IMR-90 (cell line): ENCODE measurements around the gene TJAP1. TPM values are rescaled to one million over a fixed set of nuclear protein-coding genes. Genes with fewer than 3 reads are reported as not detected.

Experiments used
- ATAC-seq: fragments of 200-7000 bp; cut with Tn5 transposase; 2 replicates; pipeline ENCODE4 v1.9.1; 2020; ENCODE audit warnings: low read depth, mild to moderate bottlenecking, moderate library complexity
- BruUV-seq: library from RNA; stranded (reverse); fragments of 400-500 nt; replicated peaks from 2 replicates; lab custom pipeline; 2021; lab: Mats Ljungman, UMichigan
- CTCF ChIA-PET: fragments of 300-600 bp; formaldehyde crosslinking; extraction: SDS; loops from one replicate; lab custom pipeline; 2021; ENCODE audit warnings: antibody characterized with exemption; lab: Yijun Ruan, JAX
- POLR2A ChIA-PET: fragments of 300-600 bp; sonication (Branson Sonifier 250); formaldehyde crosslinking; loops from one replicate; lab custom pipeline; 2022; ENCODE audit warnings: antibody characterized with exemption; ENCODE audit not compliant: unreplicated experiment; lab: Charles Lee
- DNase-seq: peaks from one replicate; pipeline ENCODE4 v3.0.0; 2013
- H2AFZ ChIP-seq: replicated peaks from 2 replicates; pipeline ENCODE3; 2013; ENCODE audit warnings: low read length, mild to moderate bottlenecking; ENCODE audit not compliant: poor library complexity
- H2AK5ac ChIP-seq: 2 replicates; pipeline ENCODE4 v1.6.1; 2013; ENCODE audit warnings: low read depth, low read length, inconsistent platforms
- H2AK9ac ChIP-seq: replicated peaks from 2 replicates; pipeline ENCODE3; 2013; ENCODE audit warnings: mild to moderate bottlenecking, low read depth, low read length, moderate library complexity; ENCODE audit not compliant: poor library complexity
- H2BK120ac ChIP-seq: 2 replicates; pipeline ENCODE4 v1.6.1; 2013; ENCODE audit warnings: low read depth, low read length, inconsistent platforms
- H2BK15ac ChIP-seq: 3 replicates; pipeline ENCODE4 v1.6.1; 2013; ENCODE audit warnings: low read depth, low read length, inconsistent platforms
- H2BK20ac ChIP-seq: 2 replicates; pipeline ENCODE4 v1.6.1; 2013; ENCODE audit warnings: low read depth, mild to moderate bottlenecking, inconsistent platforms, low read length, moderate library complexity
- H2BK5ac ChIP-seq: 2 replicates; pipeline ENCODE4 v1.6.1; 2013; ENCODE audit warnings: mild to moderate bottlenecking, low read depth, low read length, inconsistent platforms; ENCODE audit not compliant: poor library complexity, severe bottlenecking
- H3K14ac ChIP-seq: replicated peaks from 2 replicates; pipeline ENCODE4 v1.6.1; 2013; ENCODE audit warnings: low read depth, low read length, inconsistent platforms
- H3K18ac ChIP-seq: 2 replicates; pipeline ENCODE4 v1.6.1; 2013; ENCODE audit warnings: low read depth, low read length, control low read depth
- H3K23ac ChIP-seq: 2 replicates; pipeline ENCODE4 v1.6.1; 2013; ENCODE audit warnings: low read depth, low read length, inconsistent platforms
- H3K27ac ChIP-seq: 2 replicates; pipeline ENCODE4 v1.5.1; 2013; ENCODE audit warnings: mild to moderate bottlenecking, control low read depth, low read length; ENCODE audit not compliant: insufficient read depth
- H3K27me3 ChIP-seq: 2 replicates; pipeline ENCODE4 v1.6.1; 2013; ENCODE audit warnings: low read length; ENCODE audit not compliant: control insufficient read depth, insufficient read depth
- H3K36me3 ChIP-seq: 2 replicates; pipeline ENCODE4 v1.6.1; 2013; ENCODE audit warnings: low read length, mixed read lengths; ENCODE audit not compliant: control insufficient read depth, insufficient read depth
- H3K4ac ChIP-seq: 2 replicates; pipeline ENCODE4 v1.6.1; 2013; ENCODE audit warnings: low read depth, low read length, inconsistent platforms
- H3K4me1 ChIP-seq: 2 replicates; pipeline ENCODE4 v1.6.1; 2013; ENCODE audit warnings: low read length, mixed read lengths; ENCODE audit not compliant: control insufficient read depth, insufficient read depth
- H3K4me2 ChIP-seq: 2 replicates; pipeline ENCODE4 v1.6.1; 2013; ENCODE audit warnings: low read depth, mild to moderate bottlenecking, control low read depth, low read length, moderate library complexity
- H3K4me3 ChIP-seq: 2 replicates; pipeline ENCODE4 v1.5.1; 2013; ENCODE audit warnings: low read depth, mild to moderate bottlenecking, control low read depth, low read length, moderate library complexity; ENCODE audit not compliant: insufficient read depth
- H3K56ac ChIP-seq: 2 replicates; pipeline ENCODE4 v1.6.1; 2013; ENCODE audit warnings: low read length, inconsistent platforms; ENCODE audit not compliant: insufficient read depth; ENCODE audit errors: extremely low read depth
- H3K79me1 ChIP-seq, 2 experiments: 2 replicates each; pipeline ENCODE4 v1.6.1; 2013; ENCODE audit warnings: low read length in 2 of 2, inconsistent platforms in 1 of 2, low read depth in 1 of 2
- H3K9ac ChIP-seq: 2 replicates; pipeline ENCODE4 v1.6.1; 2013; ENCODE audit warnings: low read depth, low read length, control low read depth
- H3K9me1 ChIP-seq: 2 replicates; pipeline ENCODE4 v1.6.1; 2013; ENCODE audit warnings: low read length, inconsistent platforms; ENCODE audit not compliant: insufficient read depth
- H3K9me3 ChIP-seq: 2 replicates; pipeline ENCODE4 v1.6.1; 2013; ENCODE audit warnings: low read length; ENCODE audit not compliant: control insufficient read depth, insufficient read depth
- H4K20me1 ChIP-seq: 2 replicates; pipeline ENCODE4 v1.6.1; 2013; ENCODE audit warnings: low read length, inconsistent platforms; ENCODE audit not compliant: insufficient read depth
- H4K5ac ChIP-seq: 2 replicates; pipeline ENCODE4 v1.6.1; 2013; ENCODE audit warnings: mild to moderate bottlenecking, low read depth, low read length, control low read depth
- H4K8ac ChIP-seq, 2 experiments: 2 replicates each; pipeline ENCODE4 v1.6.1; 2013; ENCODE audit warnings: low read depth in 2 of 2, low read length in 2 of 2, control low read depth in 1 of 2, inconsistent platforms in 1 of 2
- H4K91ac ChIP-seq: 2 replicates; pipeline ENCODE4 v1.6.1; 2013; ENCODE audit warnings: low read depth, low read length, inconsistent platforms; ENCODE audit not compliant: insufficient read depth
- CEBPB ChIP-seq: IDR thresholded peaks from 2 replicates; pipeline ENCODE4 v1.6.1; 2012; ENCODE audit warnings: low read depth, low read length, improper control_type of control experiment
- CTCF ChIP-seq: conservative IDR thresholded peaks from 2 replicates; pipeline ENCODE4 v1.5.1; 2012; ENCODE audit warnings: mild to moderate bottlenecking, low read depth, low read length, improper control_type of control experiment
- ELK1 ChIP-seq: fragments of 150-350 bp; IDR thresholded peaks from 2 replicates; pipeline ENCODE4 v1.6.1; 2016; ENCODE audit warnings: low read depth, mild to moderate bottlenecking, low read length, moderate library complexity, borderline replicate concordance
- FOS ChIP-seq: fragments of 150-350 bp; IDR thresholded peaks from 2 replicates; pipeline ENCODE4 v1.6.1; 2016; ENCODE audit warnings: low read depth, low read length
- MAFK ChIP-seq: IDR thresholded peaks from 2 replicates; pipeline ENCODE4 v1.6.1; 2012; ENCODE audit warnings: low read depth, low read length, improper control_type of control experiment
- MAZ ChIP-seq: IDR thresholded peaks from 2 replicates; pipeline ENCODE4 v1.6.1; 2012; ENCODE audit warnings: low read depth, mild to moderate bottlenecking, low read length, improper control_type of control experiment, moderate library complexity, borderline replicate concordance
- MXI1 ChIP-seq: IDR thresholded peaks from 2 replicates; pipeline ENCODE4 v1.6.1; 2012; ENCODE audit warnings: low read depth, mild to moderate bottlenecking, low read length, moderate library complexity, borderline replicate concordance
- NFE2L2 ChIP-seq: fragments of 150-350 bp; IDR thresholded peaks from 2 replicates; pipeline ENCODE4 v1.6.1; 2016; ENCODE audit warnings: low read depth, mild to moderate bottlenecking, low read length
- RAD21 ChIP-seq: IDR thresholded peaks from 2 replicates; pipeline ENCODE4 v1.6.1; 2012; ENCODE audit warnings: low read length, improper control_type of control experiment
- RCOR1 ChIP-seq: IDR thresholded peaks from 2 replicates; pipeline ENCODE4 v1.6.1; 2012; ENCODE audit warnings: mild to moderate bottlenecking, low read length, improper control_type of control experiment; ENCODE audit not compliant: insufficient replicate concordance
- SMC3 ChIP-seq: fragments of 150-350 bp; IDR thresholded peaks from 2 replicates; pipeline ENCODE4 v1.6.1; 2016; ENCODE audit warnings: low read depth, mild to moderate bottlenecking, antibody characterized with exemption, low read length, moderate library complexity
- WGBS, 2 experiments: methylation state at CpG; one replicate each; pipeline versions ENCODE4 v1.1.5 to v1.1.7; 2013; ENCODE audit warnings: missing lambda C conversion rate in 2 of 2; ENCODE audit not compliant: insufficient read length in 1 of 2; ENCODE audit errors: extremely low coverage in 2 of 2; 5-methylcytosine and 5-hydroxymethylcytosine counted together
- dilution Hi-C: fragments of 300-500 bp; cut with HindIII; formaldehyde crosslinking; loops from one replicate; pipeline ENCODE4 v1.14.3; 2018; ENCODE audit warnings: low sequenced_read_pairs; ENCODE audit not compliant: unreplicated experiment
- in situ Hi-C: fragments of 300-500 bp; cut with MboI; formaldehyde crosslinking; loops from 3 replicates; pipeline ENCODE4 v1.14.3; 2019; ENCODE audit warnings: low sequenced_read_pairs, inconsistent platforms, mixed read lengths
- intact Hi-C: fragments of 100-400 bp; cut with micrococcal nuclease; formaldehyde crosslinking; loops from 2 replicates; pipeline ENCODE4 v1.10.0; 2022
- polyA plus RNA-seq, 3 experiments: library from polyadenylated mRNA; depleted of rRNA; stranded (reverse); fragments of >200 nt; gene quantifications; 2 replicates each; pipeline ENCODE4 v1.2.3, GENCODE V29; 2012; ENCODE audit warnings: low replicate concordance in 1 of 3
- total RNA-seq: library from RNA; depleted of rRNA; stranded (reverse); fragments of >200 nt; gene quantifications from 2 replicates; pipeline ENCODE4 v1.2.3, GENCODE V29; 2012

The TJAP1 gene
- total and polyA plus RNA-seq, 2 of the 4 experiments (the other 2 are of a cell fraction): 12.2 to 34.2 TPM

- no peak for TF ChIP-seq ELK1
These were observed 27.6 kb downstream of the TJAP1 start (continued) for GRCh38 chr6:43504756-43505593.

GRCh38 chr6:43505718-43506117 is 28.3 kb downstream of the TJAP1 start:
- Histone ChIP-seq H2AFZ (no peak overlapping the region), H4K5ac (no peak overlapping the region), H2BK20ac (no peak overlapping the region), H3K4me1 (peaks cover 4% of the 10 kb centered on the region), H3K18ac (no peak overlapping the region), H3K4me2 (no peak overlapping the region), H2BK5ac (no peak overlapping the region), H2AK5ac (no peak overlapping the region), H3K4me3 (no peak overlapping the region), H3K27me3 (no peaks in the 10 kb centered on the region), H4K91ac (no peak overlapping the region), H3K79me1 (0 out of 4 replicates have a peak, but pooled peaks cover 0 to 5% of the 10 kb centered on the region in 2 experiments), H3K9ac (no peak overlapping the region), H3K27ac (no peak overlapping the region), H3K56ac (no peak overlapping the region), H2AK9ac (no peak overlapping the region), H4K8ac (no peak overlapping the region), H4K20me1 (peaks cover 4% of the 10 kb centered on the region; the same call in 1 of the 2 replicates), H3K9me3 (no peaks in the 10 kb centered on the region), H3K9me1 (peaks cover 3% of the 10 kb centered on the region; the same call in 1 of the 2 replicates), H3K4ac (no peak overlapping the region), H2BK15ac (no peak overlapping the region), H3K36me3 (peaks cover 42% of the 10 kb centered on the region), H3K14ac (no peak overlapping the region), H2BK120ac (no peak overlapping the region), H3K23ac (no peak overlapping the region)
- WGBS, 2 experiments: 83% methylated on average over 1 of the region's 6 CpGs; no CpG with 5 or more reads in 1 of the 2 experiments
- POLR2A ChIA-PET: no interaction called here
- dilution Hi-C loops: no loop called here
- no TSS peak for BruUV-seq
- TF ChIP-seq MAFK (no peak), MAZ (no peak), RCOR1 (no peak), NFE2L2 (no peak), FOS (no peak), CTCF (no peak), MXI1 (no peak), SMC3 (no peak), CEBPB (no peak), RAD21 (no peak)
- CTCF ChIA-PET: interaction anchor here (2.7 kb wide), 1 partner anchor 10 kb away, joined by 17 read pairs; no protein-coding TSS in a partner anchor
- no peak for DNase-seq
- no peak for ATAC-seq
- in situ Hi-C loops: no loop called here
- intact Hi-C loops: loop anchor here (1.0 kb wide), 4 partner anchors 51 to 242 kb away; partner anchors contain the start of gene ABCC10
